ENCODE measurements around the gene PCP2. TPM values are rescaled to one million over a fixed set of nuclear protein-coding genes. Genes with fewer than 3 reads are reported as not detected.

The PCP2 gene
- polyA plus RNA-seq, 1 donor = not detected

DNA sequence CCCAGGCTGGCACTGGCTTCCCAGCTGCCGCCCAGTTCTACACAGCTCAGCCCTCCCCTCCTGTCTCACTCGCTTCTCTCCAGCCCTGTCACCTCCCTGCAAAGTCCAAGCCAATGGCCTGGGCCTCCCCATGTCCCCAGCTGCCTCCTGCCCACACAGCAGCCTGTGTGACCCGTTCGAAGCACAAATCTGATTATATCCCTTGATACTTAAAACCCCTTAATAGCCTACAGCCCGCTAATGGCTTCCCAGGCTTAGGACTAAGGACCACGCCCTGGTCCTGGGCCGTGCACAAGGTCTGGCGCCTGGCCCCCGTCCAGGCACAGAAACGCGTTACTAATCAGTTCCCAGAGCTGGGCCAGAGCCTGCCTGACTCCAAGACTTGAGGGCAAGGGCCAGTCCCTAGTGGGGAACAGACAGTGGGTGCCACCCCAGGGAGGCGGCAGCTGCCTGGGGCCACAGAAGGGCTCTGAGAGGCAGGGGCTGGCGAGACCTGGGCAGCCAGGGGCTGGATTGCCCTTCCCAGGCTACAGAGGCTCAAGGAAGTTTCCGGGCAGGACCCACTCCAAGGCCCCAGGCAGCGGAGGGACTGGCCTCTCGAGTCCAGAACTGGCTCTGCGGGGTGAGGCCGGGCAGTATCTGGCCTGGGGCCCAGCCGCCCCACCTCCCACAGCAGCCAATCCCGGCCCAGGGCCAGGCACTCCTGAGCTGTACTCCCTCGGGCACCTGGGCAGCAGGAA is 14.6 kb downstream of the PCP2 start:
- no peak for DNase-seq (ENCODE audit: low read depth)

DNA sequence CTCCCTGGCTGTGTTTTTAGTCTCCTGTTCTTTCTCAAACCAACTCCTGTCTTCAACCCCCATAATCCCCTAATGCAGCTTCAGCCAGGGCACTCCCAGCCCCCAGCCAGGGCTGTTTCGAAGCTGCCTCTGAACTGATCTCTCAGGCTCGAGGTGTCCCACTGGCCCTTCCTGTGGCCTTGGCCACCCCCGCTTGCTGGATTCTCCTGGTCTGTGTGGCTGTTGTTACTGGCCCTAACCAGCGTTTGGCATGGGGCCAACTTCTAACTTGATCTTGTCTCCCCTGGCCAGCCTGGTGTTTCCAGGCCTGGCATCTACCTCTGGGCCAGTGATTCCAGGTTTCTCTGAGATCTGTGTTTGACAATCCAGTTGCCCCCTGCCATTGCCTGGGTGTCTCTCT is 15.2 kb downstream of the PCP2 start:
- no peak for DNase-seq (ENCODE audit: low read depth)

DNA sequence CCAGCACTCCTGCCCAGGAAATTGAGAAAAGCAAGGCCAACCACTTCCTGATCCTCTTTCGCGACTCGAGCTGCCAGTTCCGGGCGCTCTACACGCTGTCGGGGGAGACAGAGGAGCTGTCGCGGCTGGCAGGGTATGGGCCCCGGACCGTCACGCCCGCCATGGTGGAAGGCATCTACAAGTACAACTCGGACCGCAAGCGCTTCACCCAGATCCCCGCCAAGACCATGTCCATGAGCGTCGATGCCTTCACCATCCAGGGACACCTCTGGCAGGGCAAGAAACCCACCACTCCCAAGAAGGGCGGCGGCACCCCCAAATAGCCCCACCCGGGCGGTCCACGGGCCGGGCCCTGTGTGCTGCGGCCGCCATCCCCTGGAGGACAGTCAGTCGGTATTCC is 15.8 kb downstream of the PCP2 start:
- DNase-seq (ENCODE audit: low read depth) = no peak

DNA sequence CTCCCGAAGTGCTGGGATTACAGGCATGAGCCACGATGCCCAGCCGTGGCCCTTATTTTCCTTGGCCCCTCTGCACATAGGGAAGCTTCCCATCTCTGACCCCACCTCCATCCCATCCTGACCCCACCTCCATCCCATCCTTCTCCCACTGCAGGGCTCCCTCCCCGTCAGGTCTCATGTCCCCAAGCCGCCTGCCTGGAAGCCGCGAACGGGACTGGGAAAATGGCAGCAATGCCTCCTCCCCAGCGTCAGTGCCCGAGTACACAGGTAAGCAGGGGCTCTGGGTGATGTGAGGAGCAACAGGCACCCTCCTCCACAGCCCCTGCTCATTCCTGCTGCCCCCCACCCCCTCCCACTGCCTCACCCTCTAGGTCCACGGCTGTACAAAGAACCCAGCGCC is 16.3 kb downstream of the PCP2 start:
- DNase-seq (ENCODE audit: low read depth) = no peak

DNA sequence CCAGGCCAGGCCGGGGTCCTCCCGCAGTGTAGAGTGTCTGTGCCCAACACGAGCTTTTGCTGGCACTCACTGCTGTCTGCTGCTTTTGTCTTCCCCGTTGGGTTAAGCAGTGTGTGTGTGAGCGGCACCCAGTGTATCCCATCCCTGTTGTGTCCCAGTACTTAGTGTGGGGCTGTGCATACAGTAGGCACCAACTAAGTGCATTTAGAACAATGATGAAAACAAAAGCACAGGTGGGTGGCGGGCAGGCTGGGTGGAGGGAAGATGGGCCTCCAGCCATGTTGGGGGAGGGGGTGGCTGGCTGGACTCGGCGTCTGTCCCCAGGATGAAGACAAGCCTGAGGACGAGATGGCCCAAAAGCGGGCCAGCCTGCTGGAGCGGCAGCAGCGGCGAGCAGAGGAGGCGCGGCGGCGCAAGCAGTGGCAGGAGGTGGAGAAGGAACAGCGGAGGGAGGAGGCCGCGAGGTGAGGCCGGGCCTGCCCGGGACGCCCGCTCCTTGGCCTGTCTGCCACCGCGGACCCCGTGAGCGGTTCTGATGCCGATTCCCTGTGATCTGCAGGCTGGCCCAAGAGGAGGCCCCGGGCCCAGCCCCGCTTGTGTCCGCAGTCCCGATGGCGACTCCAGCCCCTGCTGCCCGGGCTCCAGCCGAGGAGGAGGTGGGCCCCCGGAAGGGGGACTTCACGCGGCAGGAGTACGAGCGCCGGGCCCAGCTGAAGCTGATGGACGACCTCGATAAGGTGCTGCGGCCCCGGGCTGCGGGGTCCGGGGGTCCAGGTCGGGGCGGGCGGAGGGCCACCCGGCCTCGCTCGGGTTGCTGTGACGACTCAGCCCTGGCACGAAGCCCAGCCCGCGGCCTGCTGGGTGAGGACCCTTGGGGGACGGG is 18.4 kb downstream of the PCP2 start:
- DNase-seq (ENCODE audit: low read depth) = no peak

DNA sequence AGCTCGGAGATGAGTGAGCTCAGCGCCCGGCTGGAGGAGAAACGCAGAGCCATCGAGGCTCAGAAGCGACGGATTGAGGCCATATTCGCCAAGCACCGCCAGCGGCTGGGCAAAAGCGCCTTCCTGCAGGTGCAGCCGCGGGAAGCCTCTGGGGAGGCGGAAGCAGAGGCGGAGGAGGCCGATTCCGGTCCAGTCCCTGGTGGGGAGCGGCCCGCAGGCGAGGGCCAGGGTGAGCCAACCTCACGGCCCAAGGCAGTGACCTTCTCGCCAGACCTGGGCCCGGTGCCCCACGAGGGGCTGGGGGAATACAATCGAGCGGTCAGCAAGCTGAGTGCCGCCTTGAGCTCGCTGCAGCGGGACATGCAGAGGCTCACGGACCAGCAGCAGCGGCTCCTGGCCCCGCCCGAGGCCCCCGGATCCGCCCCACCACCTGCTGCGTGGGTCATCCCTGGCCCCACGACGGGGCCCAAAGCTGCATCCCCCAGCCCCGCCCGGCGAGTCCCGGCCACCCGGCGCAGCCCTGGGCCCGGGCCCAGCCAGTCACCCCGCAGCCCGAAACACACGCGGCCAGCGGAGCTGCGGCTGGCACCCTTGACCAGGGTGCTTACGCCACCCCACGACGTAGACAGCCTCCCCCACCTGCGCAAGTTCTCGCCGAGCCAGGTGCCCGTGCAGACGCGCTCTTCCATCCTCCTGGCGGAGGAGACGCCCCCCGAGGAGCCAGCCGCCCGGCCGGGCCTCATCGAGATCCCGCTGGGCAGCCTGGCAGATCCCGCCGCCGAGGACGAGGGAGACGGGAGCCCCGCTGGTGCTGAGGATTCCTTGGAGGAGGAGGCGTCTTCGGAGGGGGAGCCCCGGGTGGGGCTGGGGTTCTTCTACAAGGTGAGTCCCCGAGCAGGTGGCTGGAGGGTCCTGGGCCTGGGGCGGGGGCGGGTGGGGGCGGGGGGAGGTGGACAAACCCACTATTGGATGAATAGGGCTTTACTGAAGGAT is 20.9 kb downstream of the PCP2 start:
- DNase-seq (ENCODE audit: low read depth) = no peak

DNA sequence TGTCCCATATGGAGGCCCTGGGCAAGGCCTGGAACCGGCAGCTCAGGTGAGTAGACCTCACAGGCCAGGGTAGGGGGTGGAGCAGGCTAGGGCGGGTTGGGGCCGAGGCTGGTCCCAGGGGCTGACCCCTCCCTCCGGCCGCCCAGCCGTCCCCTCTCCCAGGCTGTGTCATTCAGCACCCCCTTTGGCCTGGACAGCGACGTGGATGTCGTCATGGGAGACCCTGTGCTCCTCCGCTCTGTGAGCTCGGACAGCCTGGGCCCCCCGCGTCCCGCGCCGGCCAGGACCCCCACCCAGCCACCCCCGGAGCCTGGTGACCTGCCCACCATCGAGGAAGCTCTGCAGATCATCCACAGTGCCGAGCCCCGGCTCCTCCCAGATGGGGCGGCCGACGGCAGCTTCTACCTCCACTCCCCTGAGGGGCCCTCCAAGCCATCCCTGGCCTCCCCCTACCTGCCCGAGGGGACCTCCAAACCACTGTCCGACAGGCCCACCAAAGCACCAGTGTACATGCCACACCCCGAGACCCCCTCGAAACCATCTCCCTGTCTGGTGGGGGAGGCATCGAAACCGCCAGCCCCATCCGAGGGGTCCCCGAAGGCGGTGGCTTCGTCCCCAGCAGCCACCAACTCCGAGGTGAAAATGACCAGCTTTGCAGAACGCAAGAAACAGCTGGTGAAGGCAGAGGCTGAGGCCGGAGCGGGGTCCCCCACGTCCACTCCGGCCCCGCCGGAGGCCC is 21.8 kb downstream of the PCP2 start:
- DNase-seq (ENCODE audit: low read depth) = no peak

DNA sequence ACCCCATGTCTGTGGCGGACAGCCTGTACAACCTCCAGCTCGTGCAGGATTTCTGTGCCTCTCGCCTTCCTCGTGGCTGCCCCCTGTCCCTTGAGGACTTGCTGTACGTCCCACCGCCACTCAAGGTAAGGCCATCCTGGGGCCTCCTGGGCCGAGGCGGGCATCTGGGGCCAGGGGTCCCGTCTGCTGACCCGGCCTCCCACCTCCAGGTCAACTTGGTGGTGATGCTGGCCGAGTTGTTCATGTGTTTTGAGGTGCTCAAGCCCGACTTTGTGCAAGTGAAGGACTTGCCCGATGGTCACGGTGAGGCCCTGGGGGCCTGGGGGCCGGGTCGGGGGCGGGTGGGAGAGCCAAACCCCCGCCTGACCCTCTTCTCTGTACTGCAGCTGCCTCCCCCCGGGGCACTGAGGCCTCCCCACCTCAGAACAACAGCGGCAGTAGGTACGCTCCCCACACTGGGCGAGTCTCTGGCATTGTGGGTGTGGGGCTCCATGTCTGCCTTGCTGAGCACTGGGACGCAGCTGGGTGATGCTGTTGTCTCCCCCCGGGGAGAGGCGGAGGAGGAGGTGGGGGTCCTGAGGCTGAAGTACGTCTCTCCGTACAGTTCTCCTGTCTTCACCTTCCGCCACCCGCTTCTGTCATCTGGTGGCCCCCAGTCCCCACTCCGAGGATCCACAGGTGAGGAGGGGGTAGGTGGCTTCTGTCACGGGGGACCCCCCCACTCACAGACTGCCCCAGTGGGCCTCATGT is 22.9 kb downstream of the PCP2 start:
- no peak for DNase-seq (ENCODE audit: low read depth)

DNA sequence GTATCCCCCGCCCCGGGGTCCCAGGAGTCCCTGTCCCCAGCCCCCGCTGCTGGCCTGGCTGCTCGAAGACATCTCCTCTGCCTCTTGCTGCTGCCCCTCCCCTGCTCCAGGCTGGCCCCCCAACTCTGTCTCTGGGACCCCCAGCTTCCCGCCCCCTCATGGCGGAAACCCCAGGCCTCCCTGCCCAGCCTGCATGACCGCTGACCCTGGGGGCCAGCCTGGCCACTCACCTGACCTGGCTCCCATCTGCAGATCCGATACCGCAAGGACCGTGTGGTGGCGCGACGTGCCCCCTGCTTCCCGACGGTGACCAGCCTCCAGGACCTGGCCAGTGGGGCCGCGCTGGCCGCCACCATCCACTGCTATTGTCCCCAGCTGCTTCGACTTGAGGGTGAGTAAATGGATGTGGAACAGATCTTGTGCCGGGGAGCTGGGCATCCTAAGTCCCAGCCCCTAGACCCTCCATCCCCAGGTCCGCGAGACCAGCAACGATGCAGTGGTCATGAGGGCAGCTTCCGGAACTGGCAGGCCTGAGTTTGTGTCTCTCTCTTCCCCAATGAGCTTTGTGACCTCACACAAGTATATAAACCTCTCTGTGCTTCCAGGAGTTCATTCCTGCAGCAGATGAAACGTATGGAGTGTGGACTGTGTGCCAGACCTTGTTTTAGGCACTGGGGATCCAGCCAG is 25.5 kb downstream of the PCP2 start:
- DNase-seq (ENCODE audit: low read depth) = no peak

DNA sequence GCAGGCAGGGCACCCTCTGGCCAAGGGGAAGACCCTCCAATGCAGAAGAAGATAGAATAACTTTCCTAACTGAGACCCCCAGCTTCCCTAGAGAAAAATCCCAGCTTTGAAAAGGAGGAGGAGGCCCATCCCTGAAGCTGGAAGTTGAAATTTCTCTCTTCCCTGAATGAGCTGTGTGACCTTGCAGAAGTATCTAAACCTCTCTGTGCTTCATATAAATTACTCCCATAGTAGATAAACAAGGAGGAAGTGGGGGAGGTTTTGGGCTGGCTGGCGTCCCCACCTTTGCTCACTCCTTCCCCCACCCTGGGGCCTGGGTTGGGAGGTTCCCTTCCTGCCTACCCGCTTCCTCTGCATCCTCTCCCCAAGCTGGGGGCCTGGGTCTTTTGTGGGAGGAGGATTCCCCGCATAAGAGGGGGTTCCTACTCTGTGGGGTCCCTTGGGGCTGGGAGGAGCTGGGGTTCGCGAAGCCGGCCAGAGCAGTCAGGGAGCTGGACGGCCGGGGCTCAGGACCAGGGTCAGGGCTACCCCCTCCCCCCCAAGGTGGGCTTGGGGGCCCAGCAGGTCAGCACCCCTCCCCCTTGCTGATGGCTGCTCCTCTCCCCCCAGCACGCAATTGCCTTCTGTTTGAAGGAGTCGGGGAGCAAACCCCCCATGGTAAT is 26.2 kb downstream of the PCP2 start:
- no peak for DNase-seq (ENCODE audit: low read depth)

DNA sequence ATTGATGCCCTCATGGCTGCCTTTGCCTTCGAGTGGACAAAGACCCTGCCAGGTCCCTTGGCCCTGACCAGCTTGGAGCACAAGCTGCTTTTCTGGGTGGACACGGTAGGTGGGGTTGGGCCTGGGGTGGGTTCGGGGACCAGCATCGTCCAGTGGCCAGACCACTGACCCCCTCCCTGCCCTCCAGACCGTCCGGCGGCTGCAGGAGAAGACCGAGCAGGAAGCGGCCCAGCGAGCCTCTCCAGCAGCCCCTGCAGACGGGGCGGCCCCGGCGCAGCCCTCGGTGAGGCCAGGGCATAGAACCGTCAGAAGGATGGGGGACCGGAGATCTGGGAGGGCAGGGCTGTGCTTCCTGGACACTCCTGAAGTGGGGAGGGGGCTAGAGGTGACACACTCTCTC is 27.2 kb downstream of the PCP2 start:
- DNase-seq (ENCODE audit: low read depth) = no peak

DNA sequence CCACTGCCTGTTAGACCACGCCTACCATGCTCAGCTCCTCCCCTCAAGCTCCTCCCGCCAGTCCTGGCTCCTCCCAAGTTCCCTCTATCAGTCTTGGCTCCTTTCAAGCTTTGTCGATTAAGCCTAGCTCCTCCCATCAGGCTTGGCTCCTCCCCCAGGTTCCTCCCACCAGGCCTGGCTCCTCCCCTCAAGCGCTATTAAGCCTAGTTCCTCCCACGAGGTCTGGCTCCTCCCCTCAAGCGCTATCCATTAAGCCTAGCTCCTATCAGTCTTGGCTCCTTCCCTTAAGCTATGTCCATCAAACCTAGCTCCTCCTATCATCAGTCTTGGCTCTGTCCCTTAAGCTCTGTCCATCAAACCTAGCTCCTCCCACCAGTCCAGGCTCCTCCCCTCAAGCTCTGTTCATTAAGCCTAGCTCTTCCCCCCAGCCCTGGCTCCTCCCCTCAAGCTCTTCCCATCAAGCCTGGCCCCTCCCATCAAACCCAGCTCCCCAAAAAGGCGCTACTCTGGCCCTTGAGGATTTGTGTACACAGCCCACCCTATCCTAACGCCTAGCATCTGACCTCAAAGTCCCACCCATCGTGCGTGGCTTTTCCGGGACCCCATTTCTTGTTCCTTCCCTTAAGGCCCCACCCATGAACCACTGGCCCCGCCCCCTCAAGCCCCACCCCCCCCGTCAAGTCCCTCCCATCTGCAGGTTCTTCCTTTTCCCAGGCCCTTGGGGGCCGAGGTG is 27.9 kb downstream of the PCP2 start:
- no peak for DNase-seq (ENCODE audit: low read depth)

DNA sequence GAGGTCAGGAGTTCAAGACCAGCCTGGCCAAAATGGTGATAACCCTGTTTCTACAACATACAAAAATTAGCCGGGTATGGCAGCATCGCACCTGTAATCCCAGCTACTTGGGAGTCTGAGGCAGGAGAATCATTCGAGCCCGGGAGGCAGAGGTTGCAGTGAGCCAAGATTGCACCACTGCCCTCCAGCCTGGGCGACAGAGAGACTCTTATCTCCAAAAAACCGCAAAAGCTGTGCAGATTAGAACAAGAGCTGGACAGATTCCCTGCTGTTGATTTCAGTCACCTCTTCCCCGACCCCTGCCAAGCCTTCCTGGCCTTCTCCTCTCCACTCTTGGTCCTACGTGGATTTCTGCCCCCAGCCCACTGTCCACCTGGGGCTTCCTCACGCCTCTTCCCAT is 29.6 kb downstream of the PCP2 start:
- DNase-seq (ENCODE audit: low read depth) = no peak

DNA sequence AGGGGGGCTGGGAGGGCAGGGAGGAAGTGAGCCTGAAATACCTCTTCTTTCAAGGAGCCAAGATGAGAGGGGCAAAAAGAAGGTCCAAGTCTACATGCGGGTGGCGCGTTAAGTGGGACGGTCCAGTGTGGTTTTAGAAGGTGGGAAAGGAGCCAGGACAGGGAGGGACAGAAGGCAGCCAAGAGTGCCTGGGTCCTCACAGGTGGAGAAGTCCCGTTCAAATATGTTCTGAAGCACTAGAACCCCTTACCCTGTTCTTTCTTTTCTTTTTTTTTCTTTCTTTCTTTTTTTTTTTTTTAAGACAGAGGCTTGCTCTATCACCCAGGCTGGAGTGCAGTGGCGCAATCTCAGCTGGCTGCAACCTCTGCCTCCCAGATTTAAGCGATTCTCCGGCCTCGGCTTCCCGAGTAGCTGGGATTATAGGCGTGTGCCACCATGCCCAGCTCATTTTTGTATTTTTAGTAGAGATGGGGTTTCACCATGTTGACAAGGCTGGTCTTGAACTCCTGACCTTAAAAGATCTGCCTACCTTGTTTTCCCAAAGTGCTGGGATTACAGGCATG is 30.5 kb downstream of the PCP2 start:
- no peak for DNase-seq (ENCODE audit: low read depth)

DNA sequence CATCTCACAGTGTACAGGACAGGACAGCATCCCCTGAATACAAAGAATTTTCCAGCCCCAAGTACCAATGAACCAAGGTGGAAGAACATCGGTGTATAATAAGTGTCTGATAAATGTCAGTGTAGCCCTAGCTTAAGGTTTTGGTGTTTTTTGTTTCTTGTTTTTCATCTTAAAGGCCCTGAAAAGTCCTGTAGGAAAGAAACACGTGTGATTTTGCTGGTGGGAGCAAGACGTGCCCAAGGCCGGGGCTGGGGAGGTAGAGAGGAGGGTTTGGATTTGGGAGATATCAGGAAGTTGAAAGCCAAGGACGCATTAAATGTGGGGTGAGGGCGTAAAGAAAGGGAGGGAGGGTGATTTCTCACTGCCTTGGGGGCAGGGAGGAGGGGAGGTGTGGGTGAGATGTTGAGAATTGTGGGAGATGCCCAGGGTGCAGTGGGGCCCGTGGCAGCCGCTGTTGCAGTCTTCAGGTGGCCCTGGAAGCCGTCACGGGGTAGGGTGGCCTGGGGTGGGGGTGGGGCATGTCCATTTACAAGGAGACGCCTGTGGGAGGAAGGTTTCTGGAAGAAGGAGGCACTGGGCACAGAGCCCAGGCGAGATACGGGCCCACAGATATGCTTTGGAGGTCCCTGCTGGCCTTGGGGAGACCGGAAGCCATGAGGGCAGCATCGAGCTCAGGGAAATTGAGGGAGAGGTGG is 31.1 kb downstream of the PCP2 start:
- no peak for DNase-seq (ENCODE audit: low read depth)

DNA sequence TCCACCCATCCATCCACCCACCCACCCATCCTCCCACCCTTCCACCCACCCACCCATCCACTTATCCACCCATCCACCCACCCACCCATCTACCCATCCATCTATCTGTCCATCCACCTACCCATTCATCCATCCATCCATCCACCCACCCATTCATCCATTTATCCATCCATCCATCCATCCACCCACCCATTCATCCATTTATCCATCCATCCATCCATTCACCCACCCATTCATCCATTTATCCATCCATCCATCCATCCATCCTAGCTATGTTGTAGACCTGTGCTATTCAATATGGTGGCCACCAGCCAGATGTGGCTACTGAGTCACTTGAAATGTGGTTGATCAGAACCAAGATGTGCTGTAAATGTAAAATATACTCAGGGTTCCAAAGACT is 32.8 kb downstream of the PCP2 start:
- DNase-seq (ENCODE audit: low read depth) = no peak

DNA sequence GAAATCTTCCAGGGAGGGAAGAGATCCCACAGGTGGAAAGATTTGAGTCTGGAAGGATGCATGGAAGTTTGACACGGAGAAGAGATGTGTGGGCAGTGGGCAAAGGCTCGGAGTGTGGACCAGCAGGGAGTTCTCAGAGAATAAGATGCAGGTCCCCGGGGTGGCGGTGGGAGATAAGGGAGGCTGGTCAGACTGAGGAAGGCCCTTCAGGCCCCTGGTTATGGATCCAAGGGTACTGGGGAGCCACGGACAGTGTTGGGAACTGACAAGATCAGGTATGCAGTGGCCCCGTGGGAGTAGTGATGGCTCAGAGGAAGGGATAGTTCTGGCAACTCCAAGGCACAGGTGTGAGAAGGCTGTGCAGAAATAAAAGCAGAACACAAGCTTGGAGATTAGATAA is 35.3 kb downstream of the PCP2 start:
- DNase-seq (ENCODE audit: low read depth) = no peak

DNA sequence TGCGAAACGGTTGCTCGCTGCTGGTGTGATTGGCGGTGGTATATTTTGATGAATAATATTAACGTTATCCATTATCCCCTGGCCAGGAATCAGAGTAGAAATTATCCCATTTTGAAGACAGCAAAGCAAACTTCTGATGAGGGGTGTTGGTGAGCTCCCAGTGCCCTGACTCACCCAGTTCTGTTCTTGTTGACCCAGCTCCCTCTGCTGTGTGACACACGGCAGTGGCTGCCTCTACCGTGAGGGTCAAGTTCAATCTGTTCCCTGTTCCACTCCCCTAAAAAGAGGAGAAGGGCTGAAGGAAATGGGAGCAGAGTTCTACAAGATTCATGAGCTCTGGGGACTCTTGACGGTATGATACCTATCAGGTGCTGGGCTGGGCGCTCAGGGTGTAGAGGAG is 35.8 kb downstream of the PCP2 start:
- DNase-seq (ENCODE audit: low read depth) = no peak

Data from forelimb muscle (tissue), 1 donor.